ENCODE data around the gene ZCCHC7. TPM values are rescaled to one million over a fixed set of nuclear protein-coding genes. Genes with fewer than 3 reads are reported as not detected.

Gene ZCCHC7
- total and polyA plus RNA-seq, 4 donors, result 7.7 to 28.0 (median 12.6) TPM

- H3K36me3 ChIP-seq (ENCODE audit: control insufficient read depth in 4 of 4, insufficient read depth in 4 of 4, low read length in 4 of 4), result peaks cover 0 to 5% (median under 1%) of the 10 kb centered on the region in 4 donors
- ATAC-seq (ENCODE audit: insufficient read depth, low FRiP score) (no peak), DNase-seq (no peak)
- no peak overlapping the region for H3K4me3 ChIP-seq
- TF ChIP-seq CTCF (IDR thresholded peaks at IDR 0.05; ENCODE audit: control extremely low read depth, extremely low read depth), result no peak
- 90 to 94% methylated on average over 6 of the region's 6 CpGs for WGBS, 2 donors
- H3K9me3 ChIP-seq (ENCODE audit: control insufficient read depth in 4 of 4, insufficient read depth in 3 of 4, low read length in 3 of 4), result no peaks in the 10 kb centered on the region
- H3K4me1 ChIP-seq (ENCODE audit: control insufficient read depth in 5 of 5, insufficient read depth in 5 of 5, low read length in 5 of 5), result peaks cover 0 to 5% (median 0%) of the 10 kb centered on the region in 5 donors
- no peak overlapping the region for H3K27ac ChIP-seq (ENCODE audit: low read depth in 1 of 2, low read length in 1 of 2)
- no peak overlapping the region for H3K9ac ChIP-seq (ENCODE audit: insufficient read depth in 1 of 2, low read length in 2 of 2)
- H3K27me3 ChIP-seq (ENCODE audit: control insufficient read depth in 3 of 3, insufficient read depth in 3 of 3, low read length in 2 of 3), result no peaks in the 10 kb centered on the region
Measured at GRCh38 chr9:37251452-37251851, 131.1 kb downstream of the ZCCHC7 start.

- Histone ChIP-seq H3K4me3 (no peak overlapping the region), H3K9ac (ENCODE audit: insufficient read depth in 1 of 2, low read length in 2 of 2) (no peak overlapping the region), H3K9me3 (ENCODE audit: control insufficient read depth in 4 of 4, insufficient read depth in 3 of 4, low read length in 3 of 4) (no peaks in the 10 kb centered on the region), H3K27me3 (ENCODE audit: control insufficient read depth in 3 of 3, insufficient read depth in 3 of 3, low read length in 2 of 3) (no peaks in the 10 kb centered on the region), H3K36me3 (ENCODE audit: control insufficient read depth in 4 of 4, insufficient read depth in 4 of 4, low read length in 4 of 4) (peaks cover 0 to 5% (median under 1%) of the 10 kb centered on the region in 4 donors), H3K4me1 (ENCODE audit: control insufficient read depth in 5 of 5, insufficient read depth in 5 of 5, low read length in 5 of 5) (peaks cover 0 to 3% (median 0%) of the 10 kb centered on the region in 5 donors), H3K27ac (ENCODE audit: low read depth in 1 of 2, low read length in 1 of 2) (no peak overlapping the region)
- no peak for TF ChIP-seq CTCF (IDR thresholded peaks at IDR 0.05; ENCODE audit: control extremely low read depth, extremely low read depth)
- DNase-seq, result no peak
- 86 to 92% methylated on average over 4 of the region's 4 CpGs for WGBS, 2 donors
- no peak for ATAC-seq (ENCODE audit: insufficient read depth, low FRiP score)
Measured at GRCh38 chr9:37253377-37253937, 133.1 kb downstream of the ZCCHC7 start.

GRCh38 chr9:37255187-37255586, 134.8 kb downstream of the ZCCHC7 start:
- H3K4me1 ChIP-seq (ENCODE audit: control insufficient read depth in 5 of 5, insufficient read depth in 5 of 5, low read length in 5 of 5), result no peaks in the 10 kb centered on the region
- DNase-seq, result no peak
- H3K9me3 ChIP-seq (ENCODE audit: control insufficient read depth in 4 of 4, insufficient read depth in 3 of 4, low read length in 3 of 4), result no peaks in the 10 kb centered on the region
- H3K27ac ChIP-seq (ENCODE audit: low read depth in 1 of 2, low read length in 1 of 2), result no peak overlapping the region
- H3K36me3 ChIP-seq (ENCODE audit: control insufficient read depth in 4 of 4, insufficient read depth in 4 of 4, low read length in 4 of 4), result no peaks in the 10 kb centered on the region
- no peak overlapping the region for H3K4me3 ChIP-seq
- no peak overlapping the region for H3K9ac ChIP-seq (ENCODE audit: insufficient read depth in 1 of 2, low read length in 2 of 2)
- H3K27me3 ChIP-seq (ENCODE audit: control insufficient read depth in 3 of 3, insufficient read depth in 3 of 3, low read length in 2 of 3), result no peaks in the 10 kb centered on the region
- TF ChIP-seq CTCF (IDR thresholded peaks at IDR 0.05; ENCODE audit: control extremely low read depth, extremely low read depth), result no peak
- 97% methylated on average over 2 of the region's 2 CpGs for WGBS, 2 donors
- no peak for ATAC-seq (ENCODE audit: insufficient read depth, low FRiP score)

Measured in lung (tissue), 12 donors.